GM12892 (cell line): ENCODE data around the gene STRN4.

Experiments used
- POLR2A ChIP-seq: IDR thresholded peaks from 2 replicates; pipeline ENCODE4 v1.6.1; 2011; ENCODE audit warnings: low read depth, low read length, control low read depth
- POLR2AphosphoS5 ChIP-seq: IDR thresholded peaks from 2 replicates; pipeline ENCODE4 v1.6.1; 2011; ENCODE audit warnings: low read depth, low read length, control low read depth
- TAF1 ChIP-seq: IDR thresholded peaks from 2 replicates; pipeline ENCODE4 v1.6.1; 2011; ENCODE audit warnings: low read depth, mild to moderate bottlenecking, control low read depth, low read length, borderline replicate concordance

- TF ChIP-seq TAF1 (no peak), POLR2A (no peak), POLR2AphosphoS5 (no peak)
These were observed 7.3 kb upstream of the STRN4 start for GRCh38 chr19:46753420-46754155.
